ENCODE results near the gene APOD.

APOD gene

GRCh38 chr3:195584543-195584870 lies 767 bp upstream of the APOD start:
- no peak for DNase-seq

GRCh38 chr3:195582947-195583346 lies 793 bp downstream of the APOD start:
- no peak for DNase-seq

- DNase-seq, result no peak
Observed at GRCh38 chr3:195580744-195581443, 2.8 kb downstream of the APOD start.

GRCh38 chr3:195579281-195579680 lies 4.5 kb downstream of the APOD start:
- DNase-seq, result no peak

GRCh38 chr3:195578565-195578964 lies 5.2 kb downstream of the APOD start:
- no peak for DNase-seq

GRCh38 chr3:195577645-195578177 lies 6.0 kb downstream of the APOD start:
- DNase-seq, result no peak

GRCh38 chr3:195574497-195575304 lies 9.0 kb downstream of the APOD start:
- no peak for DNase-seq

- no peak for DNase-seq
Observed at GRCh38 chr3:195573611-195574496, 9.9 kb downstream of the APOD start.

GRCh38 chr3:195571361-195571760 lies 12.4 kb downstream of the APOD start:
- no peak for DNase-seq

GRCh38 chr3:195570912-195571311 lies 12.8 kb downstream of the APOD start:
- DNase-seq, result no peak

GRCh38 chr3:195570344-195570743 lies 13.4 kb downstream of the APOD start:
- DNase-seq, result no peak

GRCh38 chr3:195568630-195569029 lies 15.1 kb downstream of the APOD start:
- no peak for DNase-seq

GRCh38 chr3:195566797-195567196 lies 16.9 kb downstream of the APOD start:
- DNase-seq, result no peak

GRCh38 chr3:195565716-195566115 lies 18.0 kb downstream of the APOD start:
- no peak for DNase-seq

- no peak for DNase-seq
Observed at GRCh38 chr3:195563317-195563716, 20.4 kb downstream of the APOD start.

- DNase-seq, result no peak
Observed at GRCh38 chr3:195559723-195560409, 23.9 kb downstream of the APOD start.

GRCh38 chr3:195558602-195559001 lies 25.1 kb downstream of the APOD start:
- no peak for DNase-seq

GRCh38 chr3:195557322-195557721 lies 26.4 kb downstream of the APOD start:
- no peak for DNase-seq

- peak; percentile 53 for DNase-seq
Observed at GRCh38 chr3:195556390-195556789, 27.4 kb downstream of the APOD start.

- peak; percentile 48 for DNase-seq
Observed at GRCh38 chr3:195555110-195555509, 28.6 kb downstream of the APOD start.

GRCh38 chr3:195554458-195554857 lies 29.3 kb downstream of the APOD start:
- no peak for DNase-seq

GRCh38 chr3:195553268-195553667 lies 30.5 kb downstream of the APOD start:
- DNase-seq, result no peak

All from stimulated activated CD4-positive, alpha-beta T cell treated with anti-CD3 and anti-CD28 coated beads, Interleukin-15, amount 100 ng/mL, for 24 hours (primary cell).